Measurements from ENCODE around the gene KASH5. TPM values are rescaled to one million over a fixed set of nuclear protein-coding genes. Genes with fewer than 3 reads are reported as not detected.

Gene KASH5
- total and polyA plus RNA-seq, 2 of the 13 experiments (the other 11 are each of a cell fraction or from before 2014, with no cell fraction given) = not detected

- no peak for TF ChIP-seq ZNF816 (CRISPR knock-in tag; IDR thresholded peaks at IDR 0.05; ENCODE audit: borderline replicate concordance)
Measured at GRCh38 chr19:49415102-49415809, 27.2 kb downstream of the KASH5 start (continued).

GRCh38 chr19:49415810-49416200 lies 27.8 kb downstream of the KASH5 start:
- H3K9ac ChIP-seq (ENCODE audit: insufficient read depth, low read depth, low read length) = no peak overlapping the region
- no peak for DNase-seq (ENCODE audit: low spot score)
- no TSS peak for BruUV-seq (replicated peaks)
- 9% methylated on average over 2 of the region's 2 CpGs for WGBS (ENCODE audit: low lambda C conversion rate)
- H3K4me1 ChIP-seq (ENCODE audit: insufficient read depth, low read length) = no peaks in the 10 kb centered on the region
- no peak for ATAC-seq
- CTCF ChIA-PET (ENCODE audit: low intra/inter-chr PET ratio, low total read pairs) = no interaction called here
- POLR2A ChIA-PET = no interaction called here
- H4K20me1 ChIP-seq (ENCODE audit: insufficient read depth, low read length) = no peaks in the 10 kb centered on the region
- no peak for FAIRE-seq
- peaks cover 16 to 84% of the 10 kb centered on the region in 2 experiments; a peak in 4 of 5 replicates for H3K27me3 ChIP-seq (ENCODE audit: control insufficient read depth in 1 of 2, insufficient read depth in 2 of 2, low read length in 2 of 2)
- no peak overlapping the region for H3K4me3 ChIP-seq (replicated peaks in 1 of 3; ENCODE audit: insufficient read depth in 1 of 3, low read depth in 2 of 3, low read length in 3 of 3)
- no peaks in the 10 kb centered on the region for H3K9me3 ChIP-seq (ENCODE audit: low read length)
- H3K27ac ChIP-seq (ENCODE audit: extremely low read length, insufficient read depth, low read length) = no peak overlapping the region
- H3K36me3 ChIP-seq (replicated peaks in 1 of 2; ENCODE audit: control insufficient read depth in 1 of 2, insufficient read depth in 2 of 2, low read length in 2 of 2) = no peaks in the 10 kb centered on the region
- intact Hi-C loops (cut with micrococcal nuclease; ENCODE audit: unreplicated experiment) = no loop called here
- no peaks in the 10 kb centered on the region for H3K79me2 ChIP-seq (ENCODE audit: insufficient read depth, low read length)
- in situ Hi-C loops (cut with HindIII; ENCODE audit: extremely low pct_ligation_motif_present, low pct_unique_long_range_greater_than_20kb) = no loop called here
- H3K4me2 ChIP-seq (ENCODE audit: low read depth, low read length) = no peak overlapping the region
- no peak for TF ChIP-seq YEATS4 (CRISPR knock-in tag; IDR thresholded peaks at IDR 0.05; ENCODE audit: borderline replicate concordance)
- TF ChIP-seq ZNF501 (CRISPR knock-in tag; IDR thresholded peaks at IDR 0.05) = no peak
- no peak for TF ChIP-seq XBP1 (CRISPR knock-in tag; IDR thresholded peaks at IDR 0.05)
- TF ChIP-seq SOX5 (CRISPR knock-in tag; IDR thresholded peaks at IDR 0.05; ENCODE audit: borderline replicate concordance) = no peak
- TF ChIP-seq ZNF709 (CRISPR knock-in tag; IDR thresholded peaks at IDR 0.05) = no peak
- TF ChIP-seq MATR3 (CRISPR knock-in tag; IDR thresholded peaks at IDR 0.05) = no peak
- no peak for TF ChIP-seq CENPBD1 (CRISPR knock-in tag; IDR thresholded peaks at IDR 0.05; ENCODE audit: borderline replicate concordance, low read depth)
- TF ChIP-seq MYNN (CRISPR knock-in tag; IDR thresholded peaks at IDR 0.05; ENCODE audit: low read depth) = no peak
- no peak for TF ChIP-seq AHDC1 (CRISPR knock-in tag; IDR thresholded peaks at IDR 0.05; ENCODE audit: borderline replicate concordance)
- no peak for TF ChIP-seq ZNF749 (CRISPR knock-in tag; IDR thresholded peaks at IDR 0.05; ENCODE audit: borderline replicate concordance)
- TF ChIP-seq ZFYVE20 (CRISPR knock-in tag; IDR thresholded peaks at IDR 0.05; ENCODE audit: borderline replicate concordance, low read depth) = no peak
- no peak for TF ChIP-seq FOXM1 (CRISPR knock-in tag; IDR thresholded peaks at IDR 0.05)
- TF ChIP-seq ZNF639 (CRISPR knock-in tag; conservative IDR thresholded peaks at IDR 0.05) = no peak
- TF ChIP-seq RFXAP (CRISPR knock-in tag; IDR thresholded peaks at IDR 0.05; ENCODE audit: borderline replicate concordance) = no peak
- H2AFZ ChIP-seq (ENCODE audit: low read length) = no peak overlapping the region

Data from HepG2 (cell line).